GM12801 (cell line): ENCODE data around the gene SLC66A3.

Experiments used
- TF ChIP-seq, protein P1 (sequence below): IDR thresholded peaks from one replicate; pipeline ENCODE4 v1.5.1; 2011; ENCODE audit warnings: control low read depth; ENCODE audit not compliant: insufficient read length; ENCODE audit errors: extremely low read depth

The SLC66A3 gene

DNA sequence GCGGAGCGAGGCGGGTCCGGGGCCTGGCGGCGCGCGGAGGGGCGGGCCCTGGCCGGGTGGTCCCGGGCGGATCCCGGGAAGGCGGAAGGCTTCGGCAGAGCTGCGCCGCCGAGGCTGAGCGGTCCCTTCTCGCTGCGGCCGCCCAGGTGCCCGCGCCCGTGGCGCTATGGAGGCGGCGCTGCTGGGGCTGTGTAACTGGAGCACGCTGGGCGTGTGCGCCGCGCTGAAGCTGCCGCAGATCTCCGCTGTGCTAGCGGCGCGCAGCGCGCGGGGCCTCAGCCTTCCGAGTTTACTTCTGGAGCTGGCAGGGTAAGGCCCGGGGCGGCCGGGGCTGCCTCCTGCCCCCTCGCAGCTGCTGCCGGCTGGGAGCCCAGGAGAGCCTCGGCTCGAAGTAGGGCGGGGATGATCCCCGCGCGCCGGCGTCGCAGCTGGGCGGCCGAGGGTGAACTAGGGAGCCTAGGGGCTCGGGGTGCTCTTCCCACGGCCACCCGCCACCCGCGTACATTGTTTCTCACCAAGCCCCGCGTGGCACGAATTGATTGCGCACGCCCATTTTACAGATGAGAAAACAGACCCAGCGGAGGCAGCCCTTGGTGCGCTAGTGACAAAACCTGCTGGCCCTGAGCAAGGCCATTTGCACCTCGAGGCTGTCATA is at the start of gene SLC66A3:
TSS of gene SLC66A3 (plus strand) at position 87 of the 655 bp plus-strand sequence. CDS start at position 167, 80 bp downstream.
- TF ChIP-seq, protein P1, sequence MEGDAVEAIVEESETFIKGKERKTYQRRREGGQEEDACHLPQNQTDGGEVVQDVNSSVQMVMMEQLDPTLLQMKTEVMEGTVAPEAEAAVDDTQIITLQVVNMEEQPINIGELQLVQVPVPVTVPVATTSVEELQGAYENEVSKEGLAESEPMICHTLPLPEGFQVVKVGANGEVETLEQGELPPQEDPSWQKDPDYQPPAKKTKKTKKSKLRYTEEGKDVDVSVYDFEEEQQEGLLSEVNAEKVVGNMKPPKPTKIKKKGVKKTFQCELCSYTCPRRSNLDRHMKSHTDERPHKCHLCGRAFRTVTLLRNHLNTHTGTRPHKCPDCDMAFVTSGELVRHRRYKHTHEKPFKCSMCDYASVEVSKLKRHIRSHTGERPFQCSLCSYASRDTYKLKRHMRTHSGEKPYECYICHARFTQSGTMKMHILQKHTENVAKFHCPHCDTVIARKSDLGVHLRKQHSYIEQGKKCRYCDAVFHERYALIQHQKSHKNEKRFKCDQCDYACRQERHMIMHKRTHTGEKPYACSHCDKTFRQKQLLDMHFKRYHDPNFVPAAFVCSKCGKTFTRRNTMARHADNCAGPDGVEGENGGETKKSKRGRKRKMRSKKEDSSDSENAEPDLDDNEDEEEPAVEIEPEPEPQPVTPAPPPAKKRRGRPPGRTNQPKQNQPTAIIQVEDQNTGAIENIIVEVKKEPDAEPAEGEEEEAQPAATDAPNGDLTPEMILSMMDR = no peak

DNA sequence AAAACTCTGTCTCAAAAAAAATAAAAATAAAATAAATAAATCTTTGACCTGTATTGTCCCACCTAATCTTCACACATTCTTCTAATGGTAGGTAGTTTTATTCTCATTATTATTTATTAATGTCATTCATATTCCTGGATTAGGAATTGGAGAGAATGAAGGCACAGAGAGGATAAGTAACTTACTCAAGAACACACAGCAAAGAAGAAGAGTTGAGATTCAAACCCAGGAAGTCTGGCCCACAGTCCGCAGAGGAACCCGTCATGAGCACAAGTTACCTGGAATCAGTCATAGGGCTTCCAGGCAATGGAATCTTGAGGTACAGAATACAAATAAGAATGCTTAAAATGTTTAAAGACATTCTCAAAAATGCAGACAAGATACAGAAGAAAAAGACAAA is 46.3 kb upstream of the SLC66A3 start:
- TF ChIP-seq, protein P1 = no peak

DNA sequence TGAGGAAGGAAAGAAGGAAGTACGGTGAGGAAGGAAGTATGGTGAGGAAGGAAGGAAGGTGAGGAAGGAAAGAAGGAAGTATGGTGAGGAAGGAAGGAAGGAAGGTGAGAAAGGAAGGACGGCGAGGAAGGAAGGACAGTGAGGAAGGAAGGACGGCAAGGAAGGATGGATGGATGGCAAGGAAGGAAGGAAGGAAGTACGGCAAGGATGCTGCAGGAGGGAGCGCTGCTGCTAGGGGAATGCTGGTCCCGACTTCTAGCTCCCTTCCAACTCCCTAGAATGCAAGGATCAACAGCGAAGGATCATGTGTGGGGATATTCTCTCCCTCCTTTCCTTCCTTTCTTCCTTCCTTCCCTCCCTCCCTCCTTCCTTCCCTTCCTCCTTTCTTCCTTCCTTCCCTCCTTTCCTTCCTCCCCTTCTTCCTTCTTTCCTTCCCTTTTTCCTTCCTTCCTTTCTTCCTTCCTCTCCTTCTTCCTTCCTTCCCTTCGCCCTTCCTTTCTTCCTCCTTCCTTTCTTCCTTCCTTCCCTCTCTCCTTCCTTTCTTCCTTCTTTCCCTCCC is 42.3 kb upstream of the SLC66A3 start:
- TF ChIP-seq, protein P1 = no peak

DNA sequence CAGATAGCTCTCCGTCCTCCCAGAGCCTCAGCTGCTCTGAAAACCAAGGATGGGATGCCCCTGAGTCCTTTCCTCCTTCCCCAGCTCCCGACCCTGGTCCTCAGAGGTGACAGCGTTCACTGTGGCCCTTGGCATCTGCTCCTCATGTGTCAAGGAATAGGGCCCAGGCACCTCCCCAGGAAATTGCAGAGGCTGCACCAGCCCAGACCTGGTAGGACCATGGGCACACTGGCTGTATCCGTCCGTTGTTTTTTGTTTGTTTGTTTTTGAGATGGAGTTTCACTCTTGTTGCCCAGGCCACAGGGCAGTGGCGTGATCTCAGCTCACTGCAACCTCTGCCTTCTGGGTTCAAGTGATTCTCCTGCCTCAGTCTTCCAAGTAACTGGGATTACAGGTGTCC is 37.5 kb upstream of the SLC66A3 start:
- TF ChIP-seq, protein P1 = no peak

DNA sequence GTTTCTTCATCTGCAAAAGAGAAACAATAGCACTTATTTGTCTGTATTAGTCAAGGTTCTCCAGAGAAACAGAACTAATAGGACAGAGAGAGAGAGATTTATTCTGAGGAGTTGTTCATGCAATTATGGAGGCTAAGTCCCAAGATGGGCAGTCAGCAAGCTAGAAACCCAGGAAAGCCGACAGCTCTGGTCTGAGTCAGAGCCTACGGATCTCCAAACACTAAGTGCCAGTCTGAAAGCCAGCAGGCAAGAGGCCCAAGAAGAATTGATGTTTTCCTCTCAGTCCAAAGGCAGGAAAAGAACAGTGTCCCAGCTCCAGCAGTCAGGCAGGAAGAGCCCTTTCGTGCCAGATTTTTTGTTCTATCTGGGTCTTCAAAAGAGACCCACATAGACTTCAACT is 36.5 kb upstream of the SLC66A3 start:
- TF ChIP-seq, protein P1 = no peak

DNA sequence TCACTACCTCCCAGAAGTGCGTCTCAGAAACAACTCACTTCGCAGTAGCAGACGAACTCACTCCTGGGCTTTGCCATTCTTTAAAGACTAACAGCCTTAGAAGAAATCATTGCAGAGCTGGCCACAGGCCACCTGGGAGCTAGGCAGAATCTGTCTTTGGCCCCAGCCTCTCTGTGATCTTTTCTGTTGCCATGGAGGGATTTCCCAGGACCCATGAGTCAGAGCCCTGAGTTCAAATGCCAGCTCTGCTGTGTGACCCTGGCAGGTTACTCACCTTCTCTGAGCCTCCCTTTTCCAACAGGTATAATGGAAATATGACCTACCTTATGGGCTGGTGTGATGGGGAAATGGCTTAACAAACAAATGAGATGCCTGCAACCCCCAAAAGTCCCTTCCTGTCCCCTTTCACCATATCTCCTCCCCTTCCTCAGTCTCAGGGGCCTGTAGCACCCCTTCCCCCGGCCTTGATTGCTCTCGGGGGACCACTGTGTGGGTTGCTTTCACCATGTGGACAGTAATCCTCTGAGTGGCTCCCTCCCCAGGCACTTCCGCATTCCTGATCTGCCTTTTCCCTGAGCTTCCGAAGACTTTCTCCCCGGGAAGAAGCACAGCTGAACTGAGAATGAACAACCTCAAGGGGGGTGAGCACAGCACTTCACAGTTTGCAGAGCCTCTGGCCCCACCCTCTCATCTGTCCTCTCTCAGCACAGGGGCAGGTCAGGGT is 34.0 kb upstream of the SLC66A3 start:
- TF ChIP-seq, protein P1 = no peak

DNA sequence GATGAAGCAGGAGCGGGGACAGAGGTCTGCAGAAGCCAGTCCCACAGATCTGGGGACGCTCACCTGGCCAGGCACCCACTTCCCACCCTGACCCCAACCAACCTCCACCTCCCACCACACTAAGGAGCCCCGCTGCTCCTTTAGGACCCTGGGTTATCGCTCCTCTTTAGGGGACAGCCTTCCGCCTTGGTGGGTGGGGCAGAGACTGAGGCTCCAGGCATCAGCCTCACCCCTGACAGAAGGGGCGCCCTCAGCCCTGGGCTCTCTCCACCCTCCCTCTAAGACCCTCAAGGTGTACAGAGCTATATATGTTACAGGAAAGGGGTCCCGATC is 33.5 kb upstream of the SLC66A3 start:
- TF ChIP-seq, protein P1 = no peak
